Subcutaneous adipose tissue (tissue), 4 donors: ENCODE measurements around the gene SIPA1L3. TPM values are rescaled to one million over a fixed set of nuclear protein-coding genes. Genes with fewer than 3 reads are reported as not detected.

Experiments
- total RNA-seq, 4 donors: library from RNA; depleted of rRNA; stranded (reverse); fragments of >200 nt; gene quantifications; one replicate each; pipeline ENCODE4 v1.1.0, GENCODE V29; 2016
- TF ChIP-seq, protein P1 (sequence below): fragments of 450-650 bp; IDR thresholded peaks from one replicate; pipeline ENCODE4 v1.5.1; 2016; ENCODE audit warnings: low read depth, mild to moderate bottlenecking, control low read depth, antibody characterized with exemption, moderate library complexity

SIPA1L3 gene
- total RNA-seq, 4 donors from 2014 or later = 8.2 to 15.3 (median 11.6) TPM

DNA sequence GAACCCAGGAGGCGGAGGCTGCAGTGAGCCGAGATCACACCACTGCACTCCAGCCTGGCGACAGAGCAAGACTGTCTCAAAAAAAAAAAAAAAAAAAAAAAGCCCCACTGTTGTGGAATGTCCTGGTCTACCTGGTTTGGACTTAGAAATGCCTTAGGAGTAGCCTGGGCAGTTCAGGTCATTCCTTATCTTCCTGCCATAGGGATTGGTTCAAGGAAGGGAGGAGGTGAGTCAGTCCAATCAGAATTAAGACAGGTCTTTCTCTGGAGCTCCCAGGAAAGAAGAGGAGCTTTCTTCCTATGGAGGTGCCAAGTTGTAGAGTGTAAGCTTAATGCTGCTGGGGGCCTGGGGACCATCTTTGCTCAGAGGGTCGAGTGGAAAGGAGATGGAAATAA, 44.8 kb downstream of the SIPA1L3 start:
- TF ChIP-seq, protein P1, sequence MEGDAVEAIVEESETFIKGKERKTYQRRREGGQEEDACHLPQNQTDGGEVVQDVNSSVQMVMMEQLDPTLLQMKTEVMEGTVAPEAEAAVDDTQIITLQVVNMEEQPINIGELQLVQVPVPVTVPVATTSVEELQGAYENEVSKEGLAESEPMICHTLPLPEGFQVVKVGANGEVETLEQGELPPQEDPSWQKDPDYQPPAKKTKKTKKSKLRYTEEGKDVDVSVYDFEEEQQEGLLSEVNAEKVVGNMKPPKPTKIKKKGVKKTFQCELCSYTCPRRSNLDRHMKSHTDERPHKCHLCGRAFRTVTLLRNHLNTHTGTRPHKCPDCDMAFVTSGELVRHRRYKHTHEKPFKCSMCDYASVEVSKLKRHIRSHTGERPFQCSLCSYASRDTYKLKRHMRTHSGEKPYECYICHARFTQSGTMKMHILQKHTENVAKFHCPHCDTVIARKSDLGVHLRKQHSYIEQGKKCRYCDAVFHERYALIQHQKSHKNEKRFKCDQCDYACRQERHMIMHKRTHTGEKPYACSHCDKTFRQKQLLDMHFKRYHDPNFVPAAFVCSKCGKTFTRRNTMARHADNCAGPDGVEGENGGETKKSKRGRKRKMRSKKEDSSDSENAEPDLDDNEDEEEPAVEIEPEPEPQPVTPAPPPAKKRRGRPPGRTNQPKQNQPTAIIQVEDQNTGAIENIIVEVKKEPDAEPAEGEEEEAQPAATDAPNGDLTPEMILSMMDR = no peak

DNA sequence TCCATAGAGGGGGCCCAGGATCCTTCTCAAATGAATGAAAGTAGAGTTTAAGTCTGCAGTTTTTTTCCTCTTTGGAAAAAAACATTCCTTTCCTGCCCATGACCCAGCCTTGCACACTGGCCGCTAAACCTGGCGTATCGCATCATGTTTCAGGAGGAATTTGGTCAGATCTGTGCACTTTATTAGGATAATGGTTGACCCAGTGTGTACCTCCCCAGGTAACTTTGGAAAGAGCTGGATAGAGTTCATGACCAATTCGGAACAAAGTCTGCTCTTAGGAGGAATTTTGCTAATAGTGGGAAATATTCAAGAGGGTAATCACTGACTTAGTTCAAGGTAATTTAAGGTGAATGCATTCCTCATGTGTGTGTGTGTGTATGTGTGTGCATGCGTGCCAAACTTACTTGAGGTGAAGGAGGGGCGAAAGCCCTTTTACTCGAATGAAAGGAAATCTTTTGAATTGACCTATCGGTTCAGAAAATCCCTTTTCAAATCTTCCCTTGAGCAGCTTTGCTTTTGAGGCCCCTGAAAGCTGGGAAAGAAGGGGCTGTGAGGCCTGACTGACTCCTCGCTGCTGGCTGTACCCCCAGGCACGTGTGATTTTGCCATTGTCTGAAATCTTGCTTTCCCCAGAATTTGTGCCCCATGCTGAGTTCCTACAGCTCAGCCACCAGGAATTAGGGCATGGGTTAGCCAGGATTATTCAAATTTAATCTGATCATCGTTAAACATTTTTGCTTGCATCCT, 46.3 kb downstream of the SIPA1L3 start:
- TF ChIP-seq, protein P1 = no peak

DNA sequence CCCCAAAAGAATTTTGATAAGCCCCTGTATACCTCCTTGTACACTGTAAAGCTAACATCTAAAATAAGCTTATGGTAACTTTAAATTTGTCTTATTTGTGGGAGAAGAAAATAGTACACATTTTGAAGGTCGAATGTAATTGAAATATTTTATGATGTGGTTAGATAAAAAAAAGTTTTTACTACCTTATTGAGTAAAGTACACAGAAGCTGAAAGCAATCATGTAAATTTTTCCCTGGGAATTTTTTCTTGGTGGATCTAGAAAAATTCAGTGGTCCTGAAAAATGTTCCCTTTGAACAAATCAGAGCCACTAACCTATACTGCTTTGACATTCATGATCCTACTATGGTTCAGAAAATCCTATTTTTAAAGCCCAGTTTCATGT, 46.9 kb downstream of the SIPA1L3 start:
- TF ChIP-seq, protein P1 = no peak

DNA sequence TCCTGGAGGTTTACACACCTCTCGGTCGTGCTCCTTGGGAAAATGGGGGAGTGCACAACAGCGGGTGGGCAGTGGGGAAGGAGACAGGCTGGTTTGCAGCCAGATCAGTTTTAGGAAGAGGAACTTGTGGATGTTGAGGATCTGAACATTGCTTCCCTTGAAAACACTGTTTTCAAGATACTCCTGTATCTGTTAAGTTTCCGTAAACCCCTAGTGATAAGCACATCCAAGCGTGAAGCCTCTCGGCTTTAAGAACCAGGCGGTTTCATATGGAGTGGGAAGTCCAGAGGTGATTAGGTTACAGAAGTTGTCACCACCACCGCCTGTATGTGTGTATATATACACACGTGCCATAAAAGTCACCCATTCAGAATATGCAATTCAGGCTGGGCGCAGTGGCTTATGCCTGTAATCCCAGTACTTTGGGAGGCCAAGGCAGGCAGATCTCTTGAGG, 47.4 kb downstream of the SIPA1L3 start:
- TF ChIP-seq, protein P1 = no peak

DNA sequence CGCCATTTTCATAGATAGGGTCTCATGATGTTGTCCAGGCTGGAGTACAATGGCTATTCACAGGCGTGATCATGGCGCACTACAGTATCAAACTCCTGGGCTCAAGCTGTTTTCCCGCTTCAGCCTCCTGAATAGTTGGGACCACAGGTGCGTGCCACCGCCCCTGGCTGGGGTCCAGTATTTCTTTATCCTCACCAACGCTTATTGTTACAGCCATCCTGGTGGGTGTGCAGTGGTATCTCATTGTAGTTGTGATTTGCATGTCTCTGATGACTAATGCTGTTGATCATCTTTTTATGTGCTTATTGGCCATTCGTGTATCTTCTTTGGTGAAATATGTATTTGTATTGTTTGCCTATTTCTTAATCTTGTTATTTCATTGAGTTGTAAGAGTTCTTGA, 49.0 kb downstream of the SIPA1L3 start:
- TF ChIP-seq, protein P1 = no peak

DNA sequence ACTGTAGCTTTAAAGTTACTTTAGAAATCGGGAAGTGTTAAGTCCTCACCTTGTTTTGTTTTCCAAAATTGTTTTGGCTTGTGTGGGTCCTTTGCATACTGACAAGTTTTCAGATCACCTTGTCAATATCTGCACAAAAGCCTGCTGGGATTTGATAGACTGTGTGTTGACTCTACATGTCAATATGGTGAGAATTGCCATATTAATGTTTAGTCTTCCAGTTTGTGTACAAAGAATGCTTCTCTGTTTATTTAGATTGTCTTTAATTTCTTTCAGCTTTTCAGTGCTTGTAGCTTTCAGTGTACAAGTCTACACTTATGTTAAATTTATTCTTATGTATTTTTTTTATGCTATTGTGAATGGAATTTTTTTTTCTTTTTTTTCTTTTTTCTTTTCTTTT, 50.2 kb downstream of the SIPA1L3 start:
- TF ChIP-seq, protein P1 = no peak

DNA sequence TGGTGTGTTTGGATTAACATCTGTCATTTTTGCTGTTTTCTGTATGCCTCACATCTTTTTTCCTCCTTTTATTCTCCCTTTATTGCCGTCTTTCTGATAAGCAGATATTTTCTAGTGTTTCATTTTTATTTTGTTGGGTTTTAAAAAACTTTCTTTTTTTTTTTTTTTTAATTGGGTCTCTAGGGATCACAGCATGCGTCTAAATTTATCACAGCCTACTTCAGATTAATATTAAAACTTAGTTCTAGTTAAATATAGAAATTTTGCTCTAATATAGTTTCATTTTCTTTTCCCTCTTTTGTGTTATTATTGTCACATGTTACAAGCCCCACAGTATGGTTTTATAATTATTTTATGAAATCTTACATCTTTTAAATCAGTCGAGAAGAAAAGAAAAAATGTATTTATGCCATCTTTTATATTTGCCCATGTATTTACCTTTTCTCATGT, 52.7 kb downstream of the SIPA1L3 start:
- TF ChIP-seq, protein P1 = no peak
